ENCODE data around the gene PHF14.
"Not testable (repeated sequence)": the region's sequence is repeated elsewhere in the genome, so short reads cannot be mapped to it uniquely, and the experiment has no call there.

PHF14 gene

GRCh38 chr7:10973061-10973941, at the start of gene PHF14:
Gene PHF14, plus strand, starts transcription at chr7:10973872. Its CDS starts 452 bp downstream, at chr7:10974324.
- DNase-seq: peak; percentile 98

- no peak for DNase-seq
Measured at GRCh38 chr7:10924370-10924769, 49.3 kb upstream of the PHF14 start.

DNA sequence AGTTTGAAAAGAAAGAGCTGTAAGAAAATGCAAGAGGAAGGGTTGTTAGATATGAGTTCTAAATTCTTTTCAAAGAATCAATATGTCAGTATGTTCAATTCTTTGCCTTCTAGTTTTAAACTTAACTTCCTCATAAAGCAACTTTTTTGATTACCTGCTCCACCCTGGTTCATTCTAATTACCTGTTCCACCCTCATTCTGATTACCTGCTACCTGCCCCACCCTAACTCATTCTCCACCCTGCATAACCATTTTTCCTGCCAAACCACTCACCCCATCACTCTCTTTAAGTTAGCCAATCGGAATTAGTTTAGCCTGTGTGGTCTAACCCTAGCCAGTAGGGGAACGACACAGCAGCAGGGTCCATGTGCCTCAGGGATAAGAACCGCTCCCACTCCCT, 45.5 kb upstream of the PHF14 start:
- not testable (repeated sequence) for DNase-seq

GRCh38 chr7:10930551-10930950, 43.1 kb upstream of the PHF14 start:
- no peak for DNase-seq

DNA sequence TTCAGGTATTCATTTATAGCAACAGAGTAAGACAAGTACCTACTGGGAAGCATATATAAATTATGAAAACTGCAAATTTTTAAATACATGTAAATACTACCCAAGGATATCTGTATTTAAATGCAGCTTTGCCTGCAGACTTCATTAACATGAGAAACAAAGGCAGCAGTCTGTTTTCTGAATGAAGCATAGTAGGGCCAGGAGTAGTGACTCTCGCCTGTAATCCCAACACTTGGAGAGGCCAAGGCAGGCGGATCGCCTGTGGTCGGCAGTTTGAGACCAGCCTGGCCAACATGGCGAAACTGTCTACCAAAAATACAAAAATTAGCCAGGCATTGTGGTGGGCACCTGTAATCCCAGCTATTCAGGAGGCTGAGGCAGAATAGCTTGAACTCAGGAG, 42.5 kb upstream of the PHF14 start:
- no peak for DNase-seq

- DNase-seq: no peak
Measured at GRCh38 chr7:10934292-10934691, 39.4 kb upstream of the PHF14 start.

- DNase-seq: no peak
Measured at GRCh38 chr7:10939237-10939910, 34.3 kb upstream of the PHF14 start.

GRCh38 chr7:10939911-10940703, 33.6 kb upstream of the PHF14 start:
- DNase-seq: peak; percentile 95

- no peak for DNase-seq
Measured at GRCh38 chr7:10940704-10941355, 32.8 kb upstream of the PHF14 start.

- no peak for DNase-seq
Measured at GRCh38 chr7:10950494-10950893, 23.2 kb upstream of the PHF14 start.

DNA sequence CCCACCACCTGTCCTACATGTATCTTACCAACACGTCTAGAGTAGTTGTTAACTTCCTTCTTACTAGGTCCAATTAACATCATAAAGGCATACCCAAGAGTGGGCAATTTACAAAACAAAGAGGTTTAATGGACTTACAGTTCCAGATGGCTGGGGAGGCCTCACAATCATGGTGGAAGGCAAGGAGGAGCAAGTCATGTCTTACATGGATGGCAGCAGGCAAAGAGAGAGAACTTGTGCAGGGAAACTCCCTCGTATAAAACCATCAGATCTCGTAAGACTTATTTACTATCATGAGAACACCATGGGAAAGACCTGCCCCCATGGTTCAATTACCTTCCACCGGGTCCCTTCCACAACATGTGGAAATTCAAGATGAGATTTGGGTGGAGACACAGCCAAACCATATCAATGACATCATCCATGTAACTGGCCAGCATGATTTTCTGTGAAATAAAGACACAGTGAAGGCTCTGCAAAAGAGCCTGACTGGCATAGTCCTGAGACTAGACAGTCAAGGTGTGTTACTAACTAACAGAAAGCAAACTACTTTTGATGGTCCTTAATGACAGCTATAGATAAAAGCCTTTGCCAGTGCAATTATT, 22.6 kb upstream of the PHF14 start:
- DNase-seq: not testable (repeated sequence)

DNA sequence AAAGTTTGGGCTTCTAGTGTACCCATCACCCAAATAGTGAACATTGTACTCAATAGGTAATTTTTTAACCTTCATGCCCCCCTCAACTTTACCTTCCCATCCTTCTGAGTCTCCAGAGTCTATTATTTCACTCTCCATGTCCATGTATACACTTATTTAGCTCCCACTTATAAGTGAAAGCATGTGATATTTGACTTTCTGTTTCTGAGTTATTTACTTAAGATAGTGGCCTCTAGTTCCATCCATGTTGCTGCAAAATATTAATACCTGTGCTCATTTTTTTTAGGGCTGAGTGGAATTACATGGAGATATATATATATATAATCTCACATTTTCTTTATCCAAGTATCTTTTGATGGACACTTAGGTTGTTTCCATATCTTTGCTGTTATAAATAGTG, 21.1 kb upstream of the PHF14 start:
- no peak for DNase-seq

DNA sequence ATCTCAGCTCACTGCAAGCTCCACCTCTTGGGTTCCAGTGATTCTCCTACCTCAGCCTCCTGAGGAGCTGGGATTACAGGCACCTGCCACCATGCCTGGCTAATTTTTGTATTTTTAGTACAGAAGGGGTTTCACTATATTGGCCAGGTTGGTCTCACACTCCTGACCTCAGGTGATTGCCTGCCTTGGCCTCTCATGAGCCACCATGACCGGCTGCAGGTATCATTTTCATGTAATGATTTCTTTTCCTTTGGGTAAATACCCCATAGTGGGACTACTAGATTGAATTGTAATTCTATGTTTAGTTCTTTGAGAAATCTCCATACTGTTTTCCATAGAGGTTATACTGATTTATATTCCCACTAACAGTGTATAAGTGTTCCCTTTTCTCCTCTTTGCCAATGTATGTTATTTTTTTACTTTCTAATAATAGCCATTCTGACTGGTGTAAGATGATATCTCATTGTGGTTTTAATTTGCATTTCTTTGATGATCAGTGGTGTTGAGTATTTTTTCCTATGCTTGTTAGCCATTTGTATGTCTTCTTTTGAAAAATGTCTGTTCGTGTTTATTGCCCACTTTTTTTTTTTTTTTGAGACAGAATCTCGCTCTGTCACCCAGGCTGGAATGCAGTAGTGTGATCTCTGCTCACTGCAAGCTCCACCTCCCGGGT, 20.5 kb upstream of the PHF14 start:
- not testable (repeated sequence) for DNase-seq

DNA sequence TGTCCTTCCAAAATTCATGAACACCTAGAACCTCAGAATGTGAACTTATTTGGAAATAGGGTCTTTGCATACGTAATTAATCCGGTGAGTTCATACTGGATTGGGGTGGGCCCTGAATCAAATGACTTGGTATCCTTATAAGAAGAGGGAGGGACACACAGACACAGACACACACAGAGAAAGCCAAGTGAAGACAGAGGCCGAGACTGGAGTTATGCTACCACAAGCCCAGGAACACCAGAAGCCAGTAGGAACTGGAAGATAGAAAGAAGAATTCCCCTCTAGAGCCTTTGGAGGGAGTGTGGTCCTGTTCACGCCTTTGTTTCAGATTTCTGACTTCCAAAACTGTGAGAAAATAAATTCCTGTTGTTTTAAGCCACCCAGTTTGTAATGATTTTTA, 17.1 kb upstream of the PHF14 start:
- DNase-seq: no peak

GRCh38 chr7:10960242-10960641, 13.4 kb upstream of the PHF14 start:
- not testable (repeated sequence) for DNase-seq

- DNase-seq: not testable (repeated sequence)
Measured at GRCh38 chr7:10965016-10965415, 8.7 kb upstream of the PHF14 start.

- no peak for DNase-seq
Measured at GRCh38 chr7:10972174-10972573, 1.5 kb upstream of the PHF14 start.

GRCh38 chr7:10973942-10974911, 555 bp downstream of the PHF14 start:
- peak; percentile 33 for DNase-seq

DNA sequence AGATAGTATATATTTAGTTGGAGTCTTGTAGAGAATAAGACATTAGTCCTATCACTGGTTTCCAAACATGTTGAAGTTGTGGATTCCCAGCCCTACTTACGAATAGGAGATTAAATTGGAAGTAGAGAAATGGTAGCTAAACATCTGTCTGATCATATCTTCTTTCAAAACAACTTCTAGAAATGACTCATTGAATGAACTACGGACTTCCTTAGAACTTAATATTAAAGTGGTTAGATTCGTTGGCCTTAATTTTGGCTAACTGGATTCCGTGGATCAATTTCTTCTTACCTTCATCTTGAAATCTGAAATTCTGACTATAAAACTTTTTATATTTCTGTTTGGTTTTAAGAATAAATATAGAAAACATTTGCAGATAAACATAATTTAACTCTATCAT, 3.4 kb downstream of the PHF14 start:
- DNase-seq: no peak

- no peak for DNase-seq
Measured at GRCh38 chr7:10981317-10981716, 7.6 kb downstream of the PHF14 start.

DNA sequence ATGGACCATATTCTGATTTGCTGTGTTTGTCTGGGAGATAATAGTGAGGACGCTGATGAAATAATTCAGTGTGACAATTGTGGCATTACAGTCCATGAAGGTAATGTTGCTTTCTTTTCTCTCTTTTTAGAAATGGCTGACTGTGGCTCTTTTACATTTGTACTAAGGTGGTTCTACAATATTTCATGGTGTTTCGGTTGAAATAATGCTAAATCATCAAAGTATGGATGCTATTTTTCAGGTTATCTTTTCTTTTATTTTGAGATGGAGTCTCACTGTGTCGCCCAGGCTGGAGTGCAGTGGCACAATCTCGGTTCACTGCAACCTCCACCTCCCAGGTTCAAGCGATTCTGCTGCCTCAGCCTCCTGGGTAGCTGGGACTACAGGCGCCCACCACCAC, 17.1 kb downstream of the PHF14 start:
- DNase-seq: not testable (repeated sequence)

Data from NCI-H446 treated with DMSO at 0.1 percent for 48 hours (cell line).